ENCODE data around the gene FBH1. TPM values are rescaled to one million over a fixed set of nuclear protein-coding genes. Genes with fewer than 3 reads are reported as not detected.
"Not testable (repeated sequence)": the region's sequence is repeated elsewhere in the genome, so short reads cannot be mapped to it uniquely, and the experiment has no call there.

The FBH1 gene
- total and polyA plus RNA-seq, 2 experiments from 2014 or later = 62.5 to 90.8 TPM

DNA sequence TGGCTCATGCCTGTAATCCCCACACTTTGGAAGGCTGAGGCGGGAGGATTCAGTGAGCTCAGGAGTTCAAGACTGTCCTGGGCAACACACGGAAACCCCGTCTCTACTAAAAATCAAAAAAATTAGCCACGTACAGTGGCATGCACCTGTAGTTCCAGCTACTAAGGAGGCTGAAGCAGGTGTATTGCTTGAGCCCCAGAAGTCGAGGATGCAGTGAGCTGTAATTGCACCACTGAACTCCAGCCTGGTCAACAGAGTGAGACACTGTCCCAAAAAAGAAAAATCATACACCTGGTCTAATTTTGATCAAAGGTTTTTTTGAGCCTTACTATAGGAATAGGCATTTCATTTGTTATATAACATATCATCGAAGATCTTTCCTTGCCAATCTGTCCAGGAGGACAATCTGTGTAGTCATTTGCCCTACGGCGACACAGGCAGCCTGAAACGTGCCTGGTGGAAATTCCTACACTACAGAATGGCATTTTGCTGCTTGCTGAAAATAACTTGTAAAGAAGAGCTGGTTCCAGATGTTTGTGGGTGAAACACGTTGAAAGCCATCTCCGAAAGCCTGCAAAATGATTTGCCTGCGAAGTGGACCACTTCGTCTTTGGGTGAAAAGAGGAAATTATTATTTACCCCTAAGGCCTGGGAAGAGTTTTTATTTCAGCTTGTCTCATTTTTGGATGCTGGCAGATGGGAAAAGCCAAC, 45.5 kb upstream of the FBH1 start:
- no peaks in the 10 kb centered on the region for H3K9me3 Mint-ChIP-seq
- H3K27me3 Mint-ChIP-seq (ENCODE audit: insufficient read depth, low read depth, poor library complexity) = peaks cover 6% of the 10 kb centered on the region
- no peaks in the 10 kb centered on the region for H3K36me3 Mint-ChIP-seq (ENCODE audit: low read depth)
- ATAC-seq (no peak), DNase-seq (ENCODE audit: low spot score) (no peak)
- Histone ChIP-seq H2AFZ (no peak overlapping the region), H3K9me2 (ENCODE audit: insufficient read depth) (no peaks in the 10 kb centered on the region), H3K27me3 (ENCODE audit: insufficient read depth) (no peaks in the 10 kb centered on the region), H4K20me1 (replicated peaks; ENCODE audit: insufficient read depth) (no peaks in the 10 kb centered on the region), H3K36me3 (ENCODE audit: insufficient read depth) (no peaks in the 10 kb centered on the region), H3K4me3 (no peak overlapping the region), H3K79me2 (replicated peaks; ENCODE audit: insufficient read depth) (no peaks in the 10 kb centered on the region), H3F3A (replicated peaks; ENCODE audit: low read depth) (no peaks in the 10 kb centered on the region), H3K4me2 (no peak overlapping the region), H3K4me1 (ENCODE audit: insufficient read depth) (0 out of 2 replicates have a peak, but pooled peaks cover 3% of the 10 kb centered on the region), H3K27ac (ENCODE audit: low read depth) (no peak overlapping the region)
- H3K27ac Mint-ChIP-seq = no peak overlapping the region
- peaks cover 5% of the 10 kb centered on the region; the same call in 2 of the 3 replicates for H3K4me1 Mint-ChIP-seq
- no peak for TF ChIP-seq ZNF331 (CRISPR knock-in tag; IDR thresholded peaks at IDR 0.05; ENCODE audit: low read depth)
- TF ChIP-seq NANOG (IDR thresholded peaks at IDR 0.05; ENCODE audit: borderline replicate concordance) = no peak
- no peak for TF ChIP-seq EZH2phosphoT487 (IDR thresholded peaks at IDR 0.05; ENCODE audit: unreplicated experiment)
- no peak for TF ChIP-seq JUNB (IDR thresholded peaks at IDR 0.05; ENCODE audit: unreplicated experiment)
- TF ChIP-seq, protein P1, sequence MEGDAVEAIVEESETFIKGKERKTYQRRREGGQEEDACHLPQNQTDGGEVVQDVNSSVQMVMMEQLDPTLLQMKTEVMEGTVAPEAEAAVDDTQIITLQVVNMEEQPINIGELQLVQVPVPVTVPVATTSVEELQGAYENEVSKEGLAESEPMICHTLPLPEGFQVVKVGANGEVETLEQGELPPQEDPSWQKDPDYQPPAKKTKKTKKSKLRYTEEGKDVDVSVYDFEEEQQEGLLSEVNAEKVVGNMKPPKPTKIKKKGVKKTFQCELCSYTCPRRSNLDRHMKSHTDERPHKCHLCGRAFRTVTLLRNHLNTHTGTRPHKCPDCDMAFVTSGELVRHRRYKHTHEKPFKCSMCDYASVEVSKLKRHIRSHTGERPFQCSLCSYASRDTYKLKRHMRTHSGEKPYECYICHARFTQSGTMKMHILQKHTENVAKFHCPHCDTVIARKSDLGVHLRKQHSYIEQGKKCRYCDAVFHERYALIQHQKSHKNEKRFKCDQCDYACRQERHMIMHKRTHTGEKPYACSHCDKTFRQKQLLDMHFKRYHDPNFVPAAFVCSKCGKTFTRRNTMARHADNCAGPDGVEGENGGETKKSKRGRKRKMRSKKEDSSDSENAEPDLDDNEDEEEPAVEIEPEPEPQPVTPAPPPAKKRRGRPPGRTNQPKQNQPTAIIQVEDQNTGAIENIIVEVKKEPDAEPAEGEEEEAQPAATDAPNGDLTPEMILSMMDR (conservative IDR thresholded peaks at IDR 0.05; ENCODE audit: low read depth in 2 of 2) = no peak
- TF ChIP-seq CREB1 (CRISPR knock-in tag; IDR thresholded peaks at IDR 0.05; ENCODE audit: low read depth) = no peak
- no peak overlapping the region for H3K4me3 Mint-ChIP-seq

DNA sequence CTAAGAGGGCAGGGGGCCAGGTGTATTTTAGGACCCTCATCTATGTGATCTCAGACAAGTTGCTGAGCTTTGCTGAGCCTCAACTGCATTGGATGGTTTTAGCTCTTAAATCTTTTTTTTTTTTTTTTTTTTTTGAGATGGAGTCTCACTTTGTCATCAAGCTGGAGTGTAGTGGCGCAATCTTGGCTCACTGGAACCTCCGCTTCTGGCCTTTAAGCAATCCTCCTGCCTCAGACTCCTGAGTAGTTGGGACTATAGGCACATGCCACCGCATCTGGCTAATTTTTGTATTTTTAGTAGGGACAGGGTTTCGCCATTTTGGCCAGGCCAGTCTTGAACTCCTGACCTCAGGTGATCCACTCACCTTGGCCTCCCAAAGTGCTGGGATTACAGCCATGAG, 43.4 kb upstream of the FBH1 start:
- not testable (repeated sequence) for H3K27me3 Mint-ChIP-seq (ENCODE audit: insufficient read depth, low read depth, poor library complexity); H3K27me3 ChIP-seq (ENCODE audit: insufficient read depth); H3F3A ChIP-seq (replicated peaks; ENCODE audit: low read depth); H3K79me2 ChIP-seq (replicated peaks; ENCODE audit: insufficient read depth); H3K9me2 ChIP-seq (ENCODE audit: insufficient read depth); H3K36me3 Mint-ChIP-seq (ENCODE audit: low read depth); H3K4me3 Mint-ChIP-seq; H3K4me1 ChIP-seq (ENCODE audit: insufficient read depth); ATAC-seq; H3K4me1 Mint-ChIP-seq; H3K4me2 ChIP-seq; H3K4me3 ChIP-seq; H3K27ac ChIP-seq (ENCODE audit: low read depth); H4K20me1 ChIP-seq (replicated peaks; ENCODE audit: insufficient read depth); DNase-seq (ENCODE audit: low spot score); H3K36me3 ChIP-seq (ENCODE audit: insufficient read depth); H3K9me3 Mint-ChIP-seq; H3K27ac Mint-ChIP-seq
- H2AFZ ChIP-seq = peak overlapping the region; percentile 78

DNA sequence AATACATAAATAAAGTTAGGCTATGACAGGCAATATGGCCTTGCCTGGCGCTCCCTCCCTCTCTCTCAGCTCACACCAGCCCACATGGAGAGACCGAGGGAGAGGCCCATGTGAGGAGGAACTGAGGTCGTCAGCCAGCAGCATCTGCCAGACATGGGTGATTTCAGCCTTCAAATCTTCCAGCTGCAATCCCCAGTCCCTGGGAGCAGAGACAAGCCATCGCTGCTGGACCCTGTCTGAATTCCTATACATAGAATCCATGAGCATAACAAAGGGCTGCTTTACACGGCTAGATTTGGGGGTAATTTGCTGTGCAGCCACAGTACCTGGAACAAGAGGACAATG, 35.9 kb upstream of the FBH1 start:
- no peaks in the 10 kb centered on the region; the same call in 2 of the 3 replicates for H3K36me3 Mint-ChIP-seq (ENCODE audit: low read depth)
- ATAC-seq = no peak
- TF ChIP-seq, protein P1 (conservative IDR thresholded peaks at IDR 0.05; ENCODE audit: low read depth in 2 of 2) = no peak
- no peak for TF ChIP-seq ZNF114 (CRISPR knock-in tag; IDR thresholded peaks at IDR 0.05)
- TF ChIP-seq STAT1 (IDR thresholded peaks at IDR 0.05; ENCODE audit: unreplicated experiment) = no peak
- TF ChIP-seq, protein P2, sequence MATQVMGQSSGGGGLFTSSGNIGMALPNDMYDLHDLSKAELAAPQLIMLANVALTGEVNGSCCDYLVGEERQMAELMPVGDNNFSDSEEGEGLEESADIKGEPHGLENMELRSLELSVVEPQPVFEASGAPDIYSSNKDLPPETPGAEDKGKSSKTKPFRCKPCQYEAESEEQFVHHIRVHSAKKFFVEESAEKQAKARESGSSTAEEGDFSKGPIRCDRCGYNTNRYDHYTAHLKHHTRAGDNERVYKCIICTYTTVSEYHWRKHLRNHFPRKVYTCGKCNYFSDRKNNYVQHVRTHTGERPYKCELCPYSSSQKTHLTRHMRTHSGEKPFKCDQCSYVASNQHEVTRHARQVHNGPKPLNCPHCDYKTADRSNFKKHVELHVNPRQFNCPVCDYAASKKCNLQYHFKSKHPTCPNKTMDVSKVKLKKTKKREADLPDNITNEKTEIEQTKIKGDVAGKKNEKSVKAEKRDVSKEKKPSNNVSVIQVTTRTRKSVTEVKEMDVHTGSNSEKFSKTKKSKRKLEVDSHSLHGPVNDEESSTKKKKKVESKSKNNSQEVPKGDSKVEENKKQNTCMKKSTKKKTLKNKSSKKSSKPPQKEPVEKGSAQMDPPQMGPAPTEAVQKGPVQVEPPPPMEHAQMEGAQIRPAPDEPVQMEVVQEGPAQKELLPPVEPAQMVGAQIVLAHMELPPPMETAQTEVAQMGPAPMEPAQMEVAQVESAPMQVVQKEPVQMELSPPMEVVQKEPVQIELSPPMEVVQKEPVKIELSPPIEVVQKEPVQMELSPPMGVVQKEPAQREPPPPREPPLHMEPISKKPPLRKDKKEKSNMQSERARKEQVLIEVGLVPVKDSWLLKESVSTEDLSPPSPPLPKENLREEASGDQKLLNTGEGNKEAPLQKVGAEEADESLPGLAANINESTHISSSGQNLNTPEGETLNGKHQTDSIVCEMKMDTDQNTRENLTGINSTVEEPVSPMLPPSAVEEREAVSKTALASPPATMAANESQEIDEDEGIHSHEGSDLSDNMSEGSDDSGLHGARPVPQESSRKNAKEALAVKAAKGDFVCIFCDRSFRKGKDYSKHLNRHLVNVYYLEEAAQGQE (IDR thresholded peaks at IDR 0.05; ENCODE audit: unreplicated experiment) = no peak
- no peak for TF ChIP-seq EZH2phosphoT487 (IDR thresholded peaks at IDR 0.05; ENCODE audit: unreplicated experiment)
- no peak for TF ChIP-seq ZNF331 (CRISPR knock-in tag; IDR thresholded peaks at IDR 0.05; ENCODE audit: low read depth)
- no peak for TF ChIP-seq CREB1 (CRISPR knock-in tag; IDR thresholded peaks at IDR 0.05; ENCODE audit: low read depth)
- TF ChIP-seq JUNB (IDR thresholded peaks at IDR 0.05; ENCODE audit: unreplicated experiment) = no peak
- no peak for TF ChIP-seq NANOG (IDR thresholded peaks at IDR 0.05; ENCODE audit: borderline replicate concordance)

More for the DNA sequence above, 35.9 kb upstream of the FBH1 start:
- Mint-ChIP-seq H3K4me3 (no peak overlapping the region), H3K27me3 (ENCODE audit: insufficient read depth, low read depth, poor library complexity) (peaks cover 9% of the 10 kb centered on the region), H3K9me3 (peaks cover 3% of the 10 kb centered on the region; the same call in 2 of the 3 replicates), H3K27ac (no peak overlapping the region), H3K4me1 (peaks cover 4% of the 10 kb centered on the region; the same call in 2 of the 3 replicates)
- Histone ChIP-seq H3K4me2 (no peak overlapping the region), H3K4me3 (no peak overlapping the region), H3K9me2 (ENCODE audit: insufficient read depth) (no peaks in the 10 kb centered on the region), H3K36me3 (ENCODE audit: insufficient read depth) (no peaks in the 10 kb centered on the region), H3K4me1 (ENCODE audit: insufficient read depth) (no peaks in the 10 kb centered on the region), H3K79me2 (replicated peaks; ENCODE audit: insufficient read depth) (no peaks in the 10 kb centered on the region), H4K20me1 (replicated peaks; ENCODE audit: insufficient read depth) (no peaks in the 10 kb centered on the region), H3K27ac (ENCODE audit: low read depth) (no peak overlapping the region), H2AFZ (no peak overlapping the region), H3F3A (replicated peaks; ENCODE audit: low read depth) (no peaks in the 10 kb centered on the region), H3K27me3 (ENCODE audit: insufficient read depth) (no peaks in the 10 kb centered on the region)
- DNase-seq (ENCODE audit: low spot score) = no peak
